Measurements from ENCODE around the gene FRMD4A.
"Not testable (repeated sequence)": the region's sequence is repeated elsewhere in the genome, so short reads cannot be mapped to it uniquely, and the experiment has no call there.

The FRMD4A gene

DNA sequence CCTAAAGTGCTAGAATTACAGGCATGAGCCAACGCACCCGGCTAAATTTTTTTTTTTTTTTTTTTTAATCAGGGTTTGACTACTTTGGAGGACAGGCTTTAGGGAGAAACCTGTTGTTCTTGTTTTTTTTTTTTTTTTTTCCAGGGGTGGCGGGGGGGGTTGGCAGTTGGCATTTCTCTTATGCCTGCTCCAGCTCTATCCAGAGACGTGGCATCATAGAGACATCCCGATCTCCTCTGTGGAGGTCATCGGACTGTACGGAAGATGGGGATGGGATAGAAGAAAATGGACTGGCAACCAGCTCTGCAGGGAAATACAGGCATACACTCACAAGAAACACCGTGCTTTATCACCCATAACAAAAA lies 613.2 kb downstream of the FRMD4A start:
- DNase-seq (ENCODE audit: low read depth): no peak

DNA sequence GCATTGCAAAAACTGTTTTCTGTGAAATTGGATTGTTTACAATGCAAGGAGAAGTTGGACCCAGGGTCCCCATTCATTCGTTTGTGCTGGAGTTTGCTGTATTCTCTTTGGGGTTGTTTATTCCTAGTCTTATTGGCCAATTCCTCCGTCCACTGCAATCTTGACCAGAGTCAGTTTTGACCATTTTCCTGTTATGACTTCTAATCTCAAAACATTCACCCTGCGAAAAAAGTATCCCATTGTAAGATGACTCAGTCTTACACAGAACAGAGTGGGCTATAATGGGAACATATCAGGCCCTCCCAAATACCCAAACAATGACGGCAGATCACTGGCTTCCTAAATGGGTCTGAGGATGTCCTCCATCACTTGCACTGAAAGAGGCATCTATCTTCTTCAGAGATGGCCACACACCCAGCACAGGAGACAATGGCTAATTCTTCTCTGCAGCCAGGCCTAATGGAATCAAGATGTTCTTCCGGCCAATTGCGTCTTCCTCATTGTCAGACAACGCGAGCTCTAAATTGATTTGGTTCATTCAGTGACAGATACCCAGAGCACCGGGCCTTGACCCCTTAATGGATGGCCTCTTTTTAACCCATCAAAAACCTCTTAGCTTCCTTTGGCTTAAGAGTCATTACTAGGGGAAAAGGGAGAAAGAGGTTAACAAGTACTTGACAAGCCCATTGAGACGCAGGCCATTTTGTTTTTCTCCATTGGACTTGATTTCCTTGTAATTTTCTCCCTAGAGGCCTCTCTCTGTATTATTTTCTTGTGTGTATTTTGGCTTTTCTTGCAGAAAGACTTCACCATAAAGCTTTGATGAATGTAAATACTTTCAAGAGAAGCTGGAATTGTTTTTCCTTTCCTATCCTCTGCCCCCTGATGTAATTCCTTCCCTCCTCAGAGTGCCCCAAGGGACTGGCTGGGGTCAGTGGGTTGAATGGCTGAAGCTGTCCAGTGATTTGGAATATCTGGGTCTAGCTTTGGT lies 614.3 kb downstream of the FRMD4A start:
- DNase-seq (ENCODE audit: low read depth): peak; percentile 51

DNA sequence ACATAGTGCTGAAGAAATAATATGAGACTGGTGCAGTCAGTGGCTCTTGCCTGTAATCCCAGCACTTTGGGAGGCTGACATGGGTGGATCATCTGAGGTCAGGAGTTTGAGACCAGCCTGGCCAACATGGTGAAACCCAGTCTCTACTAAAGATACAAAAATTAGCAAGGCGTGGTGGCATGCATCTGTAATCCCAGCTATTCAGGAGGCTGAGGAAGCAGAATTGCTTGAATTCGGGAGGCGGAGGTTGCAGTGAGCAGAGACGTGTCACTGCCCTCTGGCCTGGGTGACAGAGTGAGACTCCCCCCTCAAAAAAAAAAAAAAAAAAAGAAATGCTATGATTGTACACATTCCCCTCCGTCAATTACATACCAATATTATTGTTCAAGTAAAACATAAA lies 615.1 kb downstream of the FRMD4A start:
- not testable (repeated sequence) for DNase-seq (ENCODE audit: low read depth)

DNA sequence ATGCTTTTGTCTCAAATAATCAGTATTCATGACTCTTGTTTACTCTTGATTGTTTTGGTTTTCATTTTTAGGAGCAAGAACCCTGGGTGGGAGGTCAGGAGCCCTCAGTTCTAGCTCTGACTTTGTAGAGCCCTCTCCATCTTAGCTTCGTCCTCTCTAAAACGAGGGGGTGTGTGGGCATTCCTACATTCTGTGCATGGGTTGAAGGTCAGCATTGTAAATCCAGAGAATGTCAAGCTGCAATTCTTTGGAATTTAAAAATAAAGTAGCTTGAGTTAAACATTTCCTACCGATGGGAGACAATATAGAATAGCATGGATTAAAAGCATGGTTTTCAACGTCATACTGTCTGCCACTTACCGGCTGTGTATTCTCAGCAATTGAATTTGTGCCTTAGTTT lies 615.6 kb downstream of the FRMD4A start:
- DNase-seq (ENCODE audit: low read depth): no peak

DNA sequence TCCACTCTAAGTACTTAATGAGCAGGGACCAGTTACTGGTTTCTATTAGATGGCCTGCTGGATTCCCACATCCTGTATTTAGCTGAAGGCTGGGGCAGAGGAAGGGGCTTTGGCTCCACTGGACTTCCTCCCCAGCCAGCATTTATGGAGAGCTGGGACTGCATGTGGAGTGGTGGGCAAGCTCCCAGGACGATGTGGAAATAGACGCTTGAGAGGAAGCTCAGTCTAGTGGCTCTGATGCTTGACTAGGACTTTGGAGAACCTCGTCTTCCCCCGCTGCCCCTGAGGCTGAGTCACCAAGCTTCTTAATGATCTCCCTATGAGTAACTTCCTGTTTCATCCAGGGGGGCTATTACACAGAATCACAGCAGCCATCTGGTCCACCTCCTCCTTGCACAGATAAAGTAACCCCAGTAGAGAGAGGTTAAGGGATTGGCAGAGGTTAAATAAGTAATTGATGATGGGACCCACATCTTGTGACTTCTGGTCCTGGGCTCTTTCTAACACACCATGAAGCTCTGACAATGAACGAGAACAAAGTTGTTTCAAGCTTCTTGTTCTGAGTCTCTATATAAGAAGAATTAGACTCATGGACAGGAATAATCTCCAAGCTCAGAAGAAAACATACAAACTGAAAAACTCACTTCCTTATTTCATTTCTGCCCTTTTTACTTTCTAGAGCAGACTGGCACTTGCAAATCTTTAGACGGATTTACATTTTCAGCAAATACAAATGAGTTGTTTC lies 617.7 kb downstream of the FRMD4A start:
- peak; percentile 71 for DNase-seq (ENCODE audit: low read depth)

DNA sequence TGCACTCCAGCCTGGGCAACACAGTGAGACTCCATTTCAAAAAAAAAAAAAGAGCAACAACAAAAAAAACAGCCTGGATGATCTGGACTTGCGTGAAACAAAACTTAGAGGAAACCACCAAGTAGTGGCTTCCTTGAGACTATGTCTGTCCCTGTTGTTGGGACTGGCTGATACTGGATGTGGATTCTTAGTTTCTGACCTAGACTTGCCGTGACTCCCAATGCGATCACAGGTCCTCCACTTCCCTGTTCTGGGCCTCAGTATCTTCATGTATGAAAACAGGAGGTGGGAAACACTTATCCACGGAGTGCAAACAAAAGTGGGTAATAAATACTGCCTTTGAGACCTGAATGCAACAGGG lies 618.3 kb downstream of the FRMD4A start:
- no peak for DNase-seq (ENCODE audit: low read depth)

DNA sequence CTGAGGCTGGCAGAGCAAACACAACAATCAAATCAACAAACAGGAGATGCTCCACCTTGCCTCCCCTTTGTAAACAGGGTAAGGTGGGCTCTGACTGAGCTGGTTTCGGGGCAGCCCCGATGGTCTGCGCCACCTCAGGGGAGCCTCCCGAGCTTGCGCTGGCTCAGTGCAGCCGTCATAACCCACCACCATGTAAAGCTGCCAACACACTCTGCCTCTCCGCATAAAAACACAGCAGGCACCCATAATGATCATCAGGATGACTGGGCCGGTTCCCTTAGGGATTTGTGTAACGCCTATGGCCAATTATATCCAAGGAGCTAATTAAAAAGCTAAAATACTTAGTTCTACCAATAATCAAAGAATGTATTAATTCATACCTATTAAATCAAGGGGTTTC lies 619.4 kb downstream of the FRMD4A start:
- DNase-seq (ENCODE audit: low read depth): no peak

DNA sequence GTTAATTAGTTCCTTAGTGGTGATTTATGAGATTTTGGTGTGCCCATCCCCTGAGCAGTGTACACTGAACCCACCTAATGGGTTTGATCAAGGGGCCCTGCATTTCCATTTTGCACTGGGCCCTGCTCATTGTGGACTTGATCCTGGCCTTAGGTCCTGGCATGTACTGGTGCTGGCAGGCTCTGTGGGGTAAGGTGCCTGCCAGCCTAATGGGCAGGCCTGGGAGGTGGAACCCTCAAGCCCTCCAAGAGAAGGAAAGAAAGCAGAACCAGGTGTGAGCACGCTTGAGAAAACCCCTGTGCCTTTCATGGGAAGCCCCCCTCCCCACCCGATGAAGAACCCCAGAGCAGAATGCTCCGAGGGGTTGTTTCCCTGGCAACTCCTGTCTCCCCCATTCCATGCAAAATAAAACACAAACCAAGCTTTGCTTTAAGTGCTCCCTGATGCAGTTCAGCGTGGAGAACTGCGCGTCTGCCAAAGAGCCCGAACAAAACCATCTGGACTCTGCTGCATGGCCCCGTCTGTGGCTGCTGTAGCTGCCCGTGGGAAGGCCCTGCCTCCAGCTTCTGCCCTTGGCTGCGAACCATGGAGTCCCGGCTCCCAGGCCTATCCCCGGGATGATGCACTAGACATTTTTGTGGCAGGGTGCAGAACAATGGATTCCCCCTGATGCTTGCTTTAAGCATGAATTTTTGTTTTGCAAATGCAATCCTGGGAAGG lies 620.6 kb downstream of the FRMD4A start:
- no peak for DNase-seq (ENCODE audit: low read depth)

DNA sequence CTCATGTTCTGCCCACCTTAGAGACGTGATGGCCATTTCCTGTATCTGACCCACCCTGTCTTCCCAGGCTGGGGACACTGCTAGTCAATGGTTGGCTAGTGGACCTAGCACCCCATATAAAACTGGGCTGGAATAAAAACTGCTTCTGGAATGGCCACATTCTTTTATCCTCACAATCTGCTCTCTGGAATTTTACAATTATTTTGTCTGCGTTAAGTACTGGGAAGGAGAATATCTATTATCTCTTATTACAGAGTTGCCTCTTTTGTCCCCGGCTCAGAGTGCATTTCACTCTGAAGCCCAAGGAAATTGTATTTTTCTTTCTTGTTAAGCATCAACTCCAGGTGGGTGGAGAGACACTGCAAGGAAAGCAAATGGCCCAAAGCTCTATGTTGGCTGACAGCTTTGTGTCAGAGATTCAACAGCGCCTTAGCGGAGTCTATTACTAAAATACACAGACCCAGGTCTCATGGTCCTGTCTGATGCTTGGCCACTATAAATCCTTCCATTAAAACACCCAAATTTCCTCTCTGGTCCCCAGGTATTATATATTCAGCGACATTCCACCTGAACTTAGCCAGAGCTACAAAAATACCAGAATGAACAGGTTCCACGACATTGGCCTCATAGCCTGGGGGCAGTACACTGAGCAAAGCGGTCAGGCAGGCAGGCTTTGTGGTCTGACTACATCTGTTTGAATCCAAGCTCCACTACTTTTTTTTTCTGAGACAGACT lies 622.3 kb downstream of the FRMD4A start:
- DNase-seq (ENCODE audit: low read depth): no peak

DNA sequence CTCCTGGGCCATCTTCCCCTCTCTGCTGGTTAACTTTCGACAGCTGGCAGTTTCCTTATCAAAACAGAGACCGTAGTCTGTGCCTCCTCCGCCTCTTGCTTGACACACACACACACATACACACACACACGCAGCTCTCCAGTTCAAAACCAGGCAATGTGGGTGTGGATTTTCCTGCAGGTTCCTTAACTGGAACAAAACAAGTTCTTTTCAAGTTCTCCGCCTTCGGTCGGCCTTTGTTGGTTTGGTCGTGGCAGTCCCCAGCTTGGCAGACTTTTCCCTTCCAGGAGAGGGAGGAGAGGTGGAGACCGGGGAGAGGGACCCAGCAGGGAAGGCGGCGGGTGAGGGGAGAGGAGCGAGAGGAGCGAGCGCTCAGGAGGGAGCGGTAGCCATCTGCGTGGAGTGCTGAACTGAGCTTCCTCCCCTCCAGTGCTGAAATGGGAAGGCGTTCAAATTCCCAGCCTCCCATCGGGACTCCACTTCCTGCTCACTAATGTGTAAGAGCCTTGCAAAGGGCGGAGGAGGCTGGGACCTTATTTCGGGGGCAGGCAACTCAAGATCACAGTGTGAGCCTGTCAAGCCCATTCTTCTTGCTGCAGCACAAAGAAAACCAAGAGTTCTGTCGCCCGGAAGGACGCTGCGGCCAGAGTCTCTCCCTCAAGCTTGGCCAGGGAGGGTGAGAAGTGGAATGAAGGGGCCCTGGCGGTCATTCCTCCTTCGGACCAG lies 623.4 kb downstream of the FRMD4A start:
- DNase-seq (ENCODE audit: low read depth): no peak

DNA sequence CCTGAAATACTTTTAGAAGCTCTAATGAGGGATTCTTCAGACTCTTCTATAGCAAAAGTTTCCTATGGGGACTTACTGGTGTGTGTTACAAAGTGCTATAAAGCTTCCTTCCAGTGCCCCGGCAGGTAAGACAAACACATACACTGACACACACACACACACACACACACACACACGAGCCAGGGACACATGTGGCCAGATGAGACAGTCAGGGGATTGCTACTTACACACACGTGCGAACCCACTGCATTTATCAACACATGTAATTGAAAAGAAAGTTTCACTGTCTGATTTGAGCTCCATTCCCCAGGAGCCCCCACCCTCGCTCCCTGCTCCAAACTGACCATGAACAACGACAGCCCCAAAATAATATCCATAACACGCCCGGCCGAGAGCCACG lies 624.1 kb downstream of the FRMD4A start:
- no peak for DNase-seq (ENCODE audit: low read depth)

DNA sequence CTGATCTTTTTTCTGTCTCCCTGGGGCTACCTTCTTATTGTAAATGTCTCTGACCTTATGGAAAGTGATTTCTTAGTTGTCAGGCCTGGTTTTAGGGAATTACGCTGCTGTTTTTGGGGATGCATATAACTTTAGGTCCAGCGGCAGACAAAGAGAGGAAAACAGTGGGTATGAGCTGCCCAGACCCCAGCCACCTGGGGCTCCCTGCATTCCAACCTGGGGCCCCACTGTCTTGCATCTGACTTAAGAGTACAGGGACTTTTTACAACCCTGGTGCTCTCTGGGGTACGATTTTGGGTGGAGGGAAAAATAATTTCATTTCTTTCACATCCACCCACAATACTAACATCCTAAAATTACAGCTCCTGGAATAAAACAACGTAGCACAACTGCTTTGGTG lies 624.5 kb downstream of the FRMD4A start:
- no peak for DNase-seq (ENCODE audit: low read depth)

DNA sequence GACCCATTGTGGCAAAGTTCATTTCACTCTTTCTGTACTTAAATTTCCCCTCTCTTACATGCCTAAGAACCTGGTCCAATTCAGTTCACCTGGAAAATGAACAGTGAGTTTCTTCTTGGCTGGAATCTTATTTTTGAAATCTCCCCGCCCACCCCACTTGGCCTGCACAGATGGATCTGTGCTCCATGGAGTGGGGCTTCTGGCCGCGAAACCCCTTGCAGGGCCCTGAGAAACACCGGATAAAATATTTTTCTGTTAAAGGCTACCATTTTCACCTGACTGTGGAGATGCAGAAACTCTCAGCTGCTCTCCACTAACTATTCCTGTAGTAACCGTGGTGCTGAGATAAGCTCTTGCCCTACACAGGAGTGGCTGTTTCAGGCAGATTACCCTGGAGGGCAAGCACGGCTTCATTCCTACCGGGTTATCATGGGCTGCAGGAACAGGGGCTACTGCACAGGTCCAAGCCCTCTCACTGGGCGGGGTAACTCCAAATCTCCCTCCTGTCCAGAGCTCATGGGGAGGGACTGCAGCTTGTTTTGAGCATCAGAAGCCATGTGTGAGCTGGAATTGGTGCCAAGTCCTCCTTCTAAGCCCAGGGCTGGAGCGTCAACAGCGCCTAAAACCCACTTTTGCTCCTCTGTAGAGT lies 625.1 kb downstream of the FRMD4A start:
- DNase-seq (ENCODE audit: low read depth): no peak

DNA sequence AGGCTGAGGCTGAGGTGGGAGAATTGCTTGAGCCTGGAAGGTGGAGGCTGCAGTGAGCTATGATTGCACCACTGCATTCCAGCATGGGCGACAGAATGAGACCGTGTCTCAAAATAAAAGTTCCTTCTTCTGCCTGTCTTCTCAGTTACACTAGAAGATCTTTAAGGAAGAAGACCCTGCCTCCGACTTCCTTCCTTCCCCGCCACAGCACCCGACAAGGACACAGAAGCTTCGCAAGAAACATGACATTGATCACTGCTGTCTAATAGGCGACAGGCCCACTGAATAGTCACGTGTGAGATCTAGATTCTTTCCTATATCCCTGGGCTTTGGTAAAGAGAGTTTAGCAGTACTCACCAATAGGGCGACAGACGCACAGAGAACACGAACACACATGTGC lies 625.8 kb downstream of the FRMD4A start:
- no peak for DNase-seq (ENCODE audit: low read depth)

DNA sequence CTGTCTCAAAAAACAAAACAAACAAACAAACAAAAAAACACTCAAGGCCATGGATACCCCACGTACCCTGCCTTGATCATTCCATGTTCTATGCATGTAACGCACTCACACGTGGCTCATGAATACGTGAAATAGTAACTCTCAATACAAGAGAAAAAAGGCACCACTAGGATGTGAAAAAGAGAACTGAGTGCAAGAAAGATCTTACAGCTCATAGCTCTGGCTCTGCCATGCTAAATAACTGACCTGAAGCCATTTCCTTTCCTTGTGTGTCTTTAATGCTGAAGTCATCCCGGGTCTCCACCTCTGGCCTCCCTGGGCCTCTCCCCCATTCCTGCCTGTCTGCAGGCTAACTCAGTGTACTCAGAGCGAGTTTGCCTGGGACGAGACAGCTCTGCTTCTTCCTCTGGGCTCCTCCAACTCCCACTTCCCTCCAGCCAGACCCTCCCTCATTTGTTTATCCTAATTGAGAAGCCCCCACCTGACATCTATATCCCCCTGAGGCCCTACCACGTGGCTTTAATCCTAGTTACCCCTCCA lies 626.7 kb downstream of the FRMD4A start:
- no peak for DNase-seq (ENCODE audit: low read depth)

DNA sequence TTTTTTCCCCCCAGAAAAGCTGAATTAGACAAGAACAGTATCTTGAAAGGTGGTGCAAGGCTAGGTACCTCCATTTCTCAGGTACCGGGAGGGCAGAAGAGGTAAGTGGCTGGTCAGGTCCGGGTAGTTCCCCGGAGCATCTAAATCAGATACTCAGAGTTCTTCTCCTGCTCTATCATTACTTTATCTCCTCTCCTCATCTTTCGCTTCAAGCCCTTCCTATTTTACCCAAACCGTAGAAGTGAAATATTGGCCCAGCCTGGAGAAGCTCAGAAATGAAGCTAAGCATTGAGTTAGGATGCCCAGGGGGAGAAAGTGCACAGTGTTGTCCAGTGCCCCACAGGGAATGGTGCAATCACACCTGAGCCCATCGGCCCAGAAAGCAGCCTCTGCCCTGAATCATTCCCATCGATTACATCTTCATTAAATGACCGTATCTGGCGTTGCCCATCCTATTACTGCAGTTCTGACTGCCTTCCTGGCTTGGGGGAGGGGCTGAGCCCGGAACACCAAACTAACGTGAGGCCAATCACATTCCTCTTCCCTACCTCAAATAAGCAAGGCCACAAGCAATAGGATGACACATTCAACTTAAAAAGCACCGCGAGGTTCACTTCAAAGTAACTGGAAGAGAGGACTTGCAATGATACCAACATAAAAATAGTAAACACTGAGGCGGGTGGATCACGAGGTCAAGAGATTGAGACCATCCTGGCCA lies 627.5 kb downstream of the FRMD4A start:
- no peak for DNase-seq (ENCODE audit: low read depth)

DNA sequence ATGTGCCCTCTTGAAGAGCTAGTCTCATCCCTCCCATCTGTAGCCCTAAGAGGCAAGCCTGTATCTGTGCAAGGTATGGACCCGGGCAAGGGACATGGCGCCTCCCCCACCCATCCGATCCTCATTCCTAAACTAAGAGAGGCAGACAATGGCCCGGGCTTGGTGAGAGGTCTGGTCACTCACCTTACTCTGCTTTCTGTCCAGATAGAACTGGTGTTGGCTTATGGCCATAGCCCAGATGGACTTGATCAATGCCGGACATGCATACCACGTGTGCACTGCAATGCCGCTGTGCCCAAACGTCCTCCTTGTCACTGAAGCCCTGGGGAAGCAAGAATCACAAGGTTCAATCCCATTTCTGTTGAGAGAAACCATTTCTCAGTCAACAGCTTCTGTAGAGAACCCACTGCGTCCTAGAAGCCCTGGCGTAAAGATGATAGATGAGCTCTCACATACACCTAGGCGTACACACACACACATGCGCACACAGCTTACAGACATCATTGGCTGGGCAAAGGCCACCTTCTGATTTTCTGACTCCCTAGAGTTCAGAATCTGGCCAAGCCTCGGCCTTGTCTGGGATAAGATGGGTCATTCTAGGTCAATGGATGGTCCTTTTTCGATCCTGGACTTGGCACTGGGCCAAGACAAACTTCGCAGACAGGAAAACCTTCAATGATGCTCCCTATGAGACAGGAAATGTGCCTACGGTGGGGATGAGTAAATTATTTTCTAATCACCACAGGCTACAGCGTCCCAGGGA lies 629.4 kb downstream of the FRMD4A start:
- DNase-seq (ENCODE audit: low read depth): no peak

DNA sequence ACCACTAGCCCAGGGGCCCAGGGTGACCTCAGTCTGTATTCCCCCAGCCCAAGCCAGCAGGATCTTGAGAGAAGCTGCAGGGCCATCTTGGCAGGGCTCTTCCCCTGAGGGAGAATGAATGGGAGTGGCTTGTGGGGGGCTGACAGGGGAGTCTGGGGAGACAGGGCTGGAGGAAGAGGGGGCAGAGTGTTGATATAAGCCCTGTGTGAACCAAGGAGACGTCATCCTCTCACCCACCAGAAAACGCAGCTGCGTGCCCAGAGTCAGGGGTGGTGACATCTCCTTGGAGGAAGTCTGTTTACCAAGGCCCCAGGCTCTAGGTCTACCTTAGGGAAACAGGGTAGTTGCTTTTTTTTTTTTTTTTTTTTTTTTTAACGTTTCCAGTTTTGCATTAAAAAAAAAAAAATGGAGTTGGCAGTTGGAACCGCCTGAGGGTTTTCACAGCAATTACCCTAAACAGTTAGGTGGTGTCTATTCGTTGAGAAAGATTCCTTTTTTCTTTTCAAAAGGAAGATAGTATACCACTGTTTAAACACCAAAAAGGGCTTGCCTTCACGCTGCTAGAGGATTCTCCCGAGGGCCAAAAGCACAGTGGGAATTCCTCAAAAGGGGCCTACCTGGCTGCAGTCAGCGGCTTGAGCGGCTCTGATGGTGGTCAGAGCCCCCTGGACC lies 630.1 kb downstream of the FRMD4A start:
- no peak for DNase-seq (ENCODE audit: low read depth)

DNA sequence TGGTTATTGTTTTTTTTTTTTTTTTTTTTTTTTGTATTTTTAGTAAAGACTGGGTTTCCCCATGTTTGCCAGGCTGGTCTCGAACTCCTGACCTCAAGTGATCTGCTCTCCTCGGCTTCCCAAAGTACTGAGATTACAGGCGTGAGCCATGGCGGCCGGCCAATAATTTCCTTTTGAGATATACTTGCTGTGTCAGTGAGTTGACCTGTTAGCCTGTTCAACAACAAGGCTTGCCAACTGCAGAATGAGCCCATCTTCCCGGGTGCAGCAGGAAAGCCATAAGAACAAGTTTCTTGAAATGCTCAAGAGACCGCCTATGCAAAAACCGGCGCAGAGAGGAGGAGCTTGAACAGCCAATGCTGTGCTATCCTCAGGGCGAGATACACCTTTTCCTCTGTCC lies 631.5 kb downstream of the FRMD4A start:
- no peak for DNase-seq (ENCODE audit: low read depth)

Measured in HS-5 (cell line).